ENCODE results near the gene SFMBT1.

The SFMBT1 gene

GRCh38 chr3:52986938-52987337 lies 58.9 kb downstream of the SFMBT1 start:
- no peak for DNase-seq

GRCh38 chr3:52986049-52986448 lies 59.8 kb downstream of the SFMBT1 start:
- no peak for DNase-seq

GRCh38 chr3:52983828-52984227 lies 62.0 kb downstream of the SFMBT1 start:
- no peak for DNase-seq

GRCh38 chr3:52983336-52983807 lies 62.5 kb downstream of the SFMBT1 start:
- no peak for DNase-seq

GRCh38 chr3:52982839-52983238 lies 63.0 kb downstream of the SFMBT1 start:
- no peak for DNase-seq

GRCh38 chr3:52979190-52979983 lies 66.5 kb downstream of the SFMBT1 start:
- DNase-seq: no peak

- no peak for DNase-seq
Measured at GRCh38 chr3:52978109-52978754, 67.6 kb downstream of the SFMBT1 start.

- no peak for DNase-seq
Measured at GRCh38 chr3:52973806-52974205, 72.1 kb downstream of the SFMBT1 start.

- no peak for DNase-seq
Measured at GRCh38 chr3:52971895-52972294, 74.0 kb downstream of the SFMBT1 start.

- DNase-seq: no peak
Measured at GRCh38 chr3:52967398-52967797, 78.5 kb downstream of the SFMBT1 start.

- DNase-seq: no peak
Measured at GRCh38 chr3:52962160-52962559, 83.7 kb downstream of the SFMBT1 start.

GRCh38 chr3:52959773-52960172 lies 86.1 kb downstream of the SFMBT1 start:
- no peak for DNase-seq

- DNase-seq: no peak
Measured at GRCh38 chr3:52939600-52939999, 106.3 kb downstream of the SFMBT1 start.

- DNase-seq: peak; percentile 25
Measured at GRCh38 chr3:52934630-52935530, 111.0 kb downstream of the SFMBT1 start.

GRCh38 chr3:52931889-52932288 lies 114.0 kb downstream of the SFMBT1 start:
- no peak for DNase-seq

GRCh38 chr3:52931328-52931727 lies 114.5 kb downstream of the SFMBT1 start:
- DNase-seq: no peak

GRCh38 chr3:52930748-52931147 lies 115.1 kb downstream of the SFMBT1 start:
- DNase-seq: no peak

- DNase-seq: no peak
Measured at GRCh38 chr3:52926554-52926953, 119.3 kb downstream of the SFMBT1 start.

- no peak for DNase-seq
Measured at GRCh38 chr3:52925405-52926313, 120.2 kb downstream of the SFMBT1 start.

- no peak for DNase-seq
Measured at GRCh38 chr3:52923963-52924362, 121.9 kb downstream of the SFMBT1 start.

GRCh38 chr3:52920841-52921240 lies 125.0 kb downstream of the SFMBT1 start:
- no peak for DNase-seq

- no peak for DNase-seq
Measured at GRCh38 chr3:52917044-52917443, 128.8 kb downstream of the SFMBT1 start.
